Left lung (tissue), 14 donors: ENCODE data around the gene GDNF. TPM values are rescaled to one million over a fixed set of nuclear protein-coding genes. Genes with fewer than 3 reads are reported as not detected.
A peak's percentile ranks its signal among the peaks of the same experiment; 100 is the strongest.

ENCODE experiments used
- ATAC-seq: fragments of 200-7000 bp; cut with Tn5 transposase; one replicate; pipeline ENCODE4 v1.9.1; 2020; ENCODE audit warnings: moderate library complexity
- DNase-seq, 4 donors: peaks; one replicate each; pipeline ENCODE4 v3.0.0-alpha.2; 2013 to 2020
- H3K27ac ChIP-seq, 2 donors: fragments of 200-600 bp; sonication (generic) in 1 of 2; one replicate each; pipeline versions ENCODE4 v1.5.0 to v1.8.0; 2020 to 2021
- H3K27me3 ChIP-seq, 2 donors: fragments of 200-600 bp; sonication (generic) in 1 of 2; one replicate each; pipeline versions ENCODE4 v1.5.0 to v1.8.0; 2020 to 2021
- H3K36me3 ChIP-seq, 2 donors: fragments of 200-600 bp; sonication (generic) in 1 of 2; one replicate each; pipeline versions ENCODE4 v1.5.0 to v1.8.0; 2020 to 2021
- H3K4me1 ChIP-seq, 2 donors: fragments of 200-600 bp; one replicate each; pipeline ENCODE4 v1.8.0; 2021
- H3K4me3 ChIP-seq, 2 donors: fragments of 200-600 bp; sonication (generic) in 1 of 2; one replicate each; pipeline versions ENCODE4 v1.5.0 to v1.8.0; 2020 to 2021; ENCODE audit warnings: mild to moderate bottlenecking in 1 of 2
- H3K9me3 ChIP-seq, 2 donors: fragments of 200-600 bp; sonication (generic) in 1 of 2; one replicate each; pipeline versions ENCODE4 v1.5.0 to v1.8.0; 2020 to 2021
- intact Hi-C, 2 donors: fragments of 100-400 bp; cut with DNase I; formaldehyde crosslinking; loops; one replicate each; pipeline versions ENCODE4 v1.11.2 to v1.14.2; 2022
- long read RNA-seq, 12 donors: library from polyadenylated mRNA in 2 of 12; unstranded in 2 of 12; transcript quantifications; one replicate each; pipeline ENCODE4 v2.0.0 and lab custom pipeline, GENCODE V29; 2019 to 2026
- polyA plus RNA-seq, 6 donors: library from polyadenylated mRNA; unstranded; fragments of 120-200 nt; gene quantifications; one replicate each; pipeline ENCODE4 v1.2.1, GENCODE V29; 2013; ENCODE audit not compliant: insufficient read length in 6 of 6
- total RNA-seq, 2 donors: library from RNA; stranded (reverse); fragmentation: NEBNext Ultra II Directional; extraction: Animal tissue kit (Norgen Biotek cat#: 25700); gene quantifications; one replicate each; pipeline ENCODE4 v1.2.1, GENCODE V29; 2021
- TF ChIP-seq, protein P1 (sequence below), 2 donors: fragments of 200-600 bp; sonication (generic) in 1 of 2; IDR thresholded peaks; one replicate each; pipeline versions ENCODE4 v1.5.0 to v1.8.0; 2021; ENCODE audit warnings: antibody characterized with exemption in 2 of 2
- donor health status: DM: no; HTN: yes; CAD: no.
- donor health status: DM: no; HTN: no; CAD: no.

The GDNF gene, protein sequence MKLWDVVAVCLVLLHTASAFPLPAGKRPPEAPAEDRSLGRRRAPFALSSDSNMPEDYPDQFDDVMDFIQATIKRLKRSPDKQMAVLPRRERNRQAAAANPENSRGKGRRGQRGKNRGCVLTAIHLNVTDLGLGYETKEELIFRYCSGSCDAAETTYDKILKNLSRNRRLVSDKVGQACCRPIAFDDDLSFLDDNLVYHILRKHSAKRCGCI
- total RNA-seq (not detected), polyA plus RNA-seq (under 1 TPM in 4 of 6 donors, not detected in 2; 0.06 to 0.17 (median 0.07) TPM)
- long read RNA-seq, donor 1 = 0 reads
- long read RNA-seq, donor 2 = 0 reads
- long read RNA-seq, donor 3 = 0 reads
- long read RNA-seq, donor 4 = 0 reads
- long read RNA-seq, donor 5 = 0 reads
- long read RNA-seq, donor 6 = 0 reads
- long read RNA-seq, donor 7 = 0 reads
- long read RNA-seq, donor 8 = 0 reads
- long read RNA-seq, donor 9 = 0 reads
- long read RNA-seq, donor 10 = 0 reads
- long read RNA-seq, donor 11 = 0 reads
- long read RNA-seq, donor 12 = 0 reads

DNA sequence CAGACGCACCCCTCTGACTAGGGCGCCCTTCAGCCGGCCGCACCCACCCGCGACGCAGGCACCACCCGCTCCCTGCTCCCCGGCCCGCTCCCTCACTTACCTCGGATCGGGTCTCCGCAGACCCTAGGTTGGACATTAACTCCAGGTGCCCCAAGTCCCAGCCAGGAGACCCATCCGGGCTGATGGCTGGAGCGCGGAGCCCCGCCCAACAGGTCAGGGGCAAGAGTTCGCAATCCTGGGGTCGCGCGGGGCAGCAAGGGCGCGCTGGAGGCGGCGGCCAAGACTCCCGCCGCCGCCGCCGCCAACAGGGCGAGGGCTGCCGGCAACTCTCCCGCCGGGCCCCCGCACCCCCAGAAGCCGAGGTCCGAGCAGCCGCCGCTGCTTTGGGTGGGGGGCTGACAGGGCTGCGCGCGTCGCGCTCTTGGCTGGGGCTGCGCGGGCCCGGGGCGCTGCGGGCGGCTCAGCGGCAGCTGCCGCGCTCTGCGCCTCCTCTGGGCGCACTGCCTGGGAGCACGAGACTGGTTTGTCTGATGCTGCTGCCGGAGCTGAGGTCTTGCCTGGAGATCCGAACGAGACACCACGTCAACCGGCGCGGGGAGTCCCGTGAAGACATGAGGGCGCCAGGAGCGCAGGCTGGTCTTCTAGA is at the start of gene GDNF:
TSS of gene GDNF (minus strand) at position 635 of the 646 bp plus-strand sequence. CDS start 5,245 bp downstream, outside the sequence.
- ATAC-seq = peak; percentile 52
- Histone ChIP-seq H3K36me3 (no peaks in the 10 kb centered on the region), H3K4me1 (peaks cover 19 to 46% of the 10 kb centered on the region in 2 donors), H3K4me3 (peak within 1 kb of the TSS; percentile 18 to 19), H3K27ac (no peak within 1 kb of the TSS), H3K9me3 (no peaks in the 10 kb centered on the region), H3K27me3 (peaks cover 91 to 100% of the 10 kb centered on the region in 2 donors)
- DNase-seq = peak in 2 of 4 donors; percentile 36 to 65
- TF ChIP-seq, protein P1, sequence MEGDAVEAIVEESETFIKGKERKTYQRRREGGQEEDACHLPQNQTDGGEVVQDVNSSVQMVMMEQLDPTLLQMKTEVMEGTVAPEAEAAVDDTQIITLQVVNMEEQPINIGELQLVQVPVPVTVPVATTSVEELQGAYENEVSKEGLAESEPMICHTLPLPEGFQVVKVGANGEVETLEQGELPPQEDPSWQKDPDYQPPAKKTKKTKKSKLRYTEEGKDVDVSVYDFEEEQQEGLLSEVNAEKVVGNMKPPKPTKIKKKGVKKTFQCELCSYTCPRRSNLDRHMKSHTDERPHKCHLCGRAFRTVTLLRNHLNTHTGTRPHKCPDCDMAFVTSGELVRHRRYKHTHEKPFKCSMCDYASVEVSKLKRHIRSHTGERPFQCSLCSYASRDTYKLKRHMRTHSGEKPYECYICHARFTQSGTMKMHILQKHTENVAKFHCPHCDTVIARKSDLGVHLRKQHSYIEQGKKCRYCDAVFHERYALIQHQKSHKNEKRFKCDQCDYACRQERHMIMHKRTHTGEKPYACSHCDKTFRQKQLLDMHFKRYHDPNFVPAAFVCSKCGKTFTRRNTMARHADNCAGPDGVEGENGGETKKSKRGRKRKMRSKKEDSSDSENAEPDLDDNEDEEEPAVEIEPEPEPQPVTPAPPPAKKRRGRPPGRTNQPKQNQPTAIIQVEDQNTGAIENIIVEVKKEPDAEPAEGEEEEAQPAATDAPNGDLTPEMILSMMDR (IDR thresholded peaks at IDR 0.05) = no peak
- intact Hi-C loops = loop anchor here in 1 of 2 donors (5.0 kb wide), 1 partner anchor 353 kb away; no protein-coding TSS in a partner anchor

DNA sequence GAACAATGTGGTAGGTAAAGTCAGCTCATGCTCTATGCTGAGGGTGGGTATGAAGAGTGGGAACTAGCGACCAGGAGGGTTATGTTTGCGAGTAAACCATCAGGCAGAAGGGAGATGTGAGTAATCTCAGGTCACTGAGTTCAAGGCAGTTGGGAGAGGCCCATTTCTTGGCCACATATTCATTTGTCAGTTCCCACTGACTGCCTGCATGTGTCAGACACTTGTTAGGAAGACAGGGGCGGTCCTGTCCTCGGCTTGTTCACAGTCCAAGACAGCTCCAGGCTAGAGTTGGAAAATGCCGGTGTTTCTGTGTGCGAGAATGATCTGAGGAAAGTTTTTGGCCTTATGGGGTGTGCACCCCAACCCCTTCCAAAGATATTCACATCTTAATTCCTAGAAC is 48.6 kb upstream of the GDNF start:
- intact Hi-C loops = no loop called here
- H3K27ac ChIP-seq = no peak overlapping the region
- TF ChIP-seq, protein P1 (IDR thresholded peaks at IDR 0.05) = no peak
- H3K27me3 ChIP-seq = peaks cover 0 to 9% of the 10 kb centered on the region in 2 donors
- ATAC-seq = no peak
- no peak for DNase-seq
- no peaks in the 10 kb centered on the region for H3K4me1 ChIP-seq
- H3K36me3 ChIP-seq = no peaks in the 10 kb centered on the region
- no peaks in the 10 kb centered on the region for H3K9me3 ChIP-seq
- H3K4me3 ChIP-seq = no peak overlapping the region

GRCh38 chr5:37886242-37886905 is 46.5 kb upstream of the GDNF start:
- intact Hi-C loops = no loop called here
- Histone ChIP-seq H3K36me3 (no peaks in the 10 kb centered on the region), H3K27me3 (peaks cover 0 to 9% of the 10 kb centered on the region in 2 donors), H3K27ac (no peak overlapping the region), H3K9me3 (no peaks in the 10 kb centered on the region), H3K4me3 (no peak overlapping the region), H3K4me1 (no peaks in the 10 kb centered on the region)
- ATAC-seq = no peak
- TF ChIP-seq, protein P1 (IDR thresholded peaks at IDR 0.05) = no peak
- no peak for DNase-seq

DNA sequence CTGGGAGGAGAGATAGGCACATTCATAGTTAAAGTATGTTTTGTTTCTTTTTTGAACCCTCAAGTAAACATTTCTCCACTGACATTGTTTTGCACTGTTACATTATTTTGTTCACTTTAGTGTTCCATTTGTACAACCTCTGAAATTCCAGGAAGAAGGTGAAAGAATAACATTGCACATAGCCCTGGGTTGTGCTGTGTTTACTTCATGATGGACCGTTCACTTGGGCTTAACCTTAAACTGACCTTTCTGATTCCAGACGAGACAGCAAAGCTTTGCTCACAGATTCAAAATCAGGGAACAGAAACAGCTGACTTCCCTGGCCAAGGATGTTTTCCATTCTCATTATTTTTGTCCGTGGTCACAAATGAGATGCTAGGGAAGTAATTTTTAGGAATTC is 42.8 kb upstream of the GDNF start:
- no peak overlapping the region for H3K4me3 ChIP-seq
- no peaks in the 10 kb centered on the region for H3K9me3 ChIP-seq
- intact Hi-C loops = no loop called here
- ATAC-seq (no peak), DNase-seq (no peak)
- H3K27ac ChIP-seq = no peak overlapping the region
- H3K36me3 ChIP-seq = no peaks in the 10 kb centered on the region
- TF ChIP-seq, protein P1 (IDR thresholded peaks at IDR 0.05) = no peak
- H3K4me1 ChIP-seq = no peaks in the 10 kb centered on the region
- peaks cover 0 to 9% of the 10 kb centered on the region in 2 donors for H3K27me3 ChIP-seq
